GM18511 (cell line): ENCODE measurements around the gene OSER1.

ENCODE experiments used
- ATAC-seq: cut with Tn5 transposase; IDR thresholded peaks from one replicate; pipeline ENCODE4 v1.9.1; 2021; ENCODE audit warnings: mild to moderate bottlenecking, moderate library complexity; ENCODE audit not compliant: unreplicated experiment

The OSER1 gene

GRCh38 chr20:44181611-44182010, 29.0 kb downstream of the OSER1 start:
- no peak for ATAC-seq

GRCh38 chr20:44180814-44181213, 29.8 kb downstream of the OSER1 start:
- no peak for ATAC-seq

GRCh38 chr20:44176833-44177534, 33.6 kb downstream of the OSER1 start:
- no peak for ATAC-seq

- no peak for ATAC-seq
These were observed 35.4 kb downstream of the OSER1 start for GRCh38 chr20:44174996-44175765.

GRCh38 chr20:44173846-44174245, 36.7 kb downstream of the OSER1 start:
- no peak for ATAC-seq

GRCh38 chr20:44173116-44173515, 37.5 kb downstream of the OSER1 start:
- ATAC-seq = no peak

GRCh38 chr20:44172572-44172950, 38.0 kb downstream of the OSER1 start:
- no peak for ATAC-seq

GRCh38 chr20:44171775-44172571, 38.6 kb downstream of the OSER1 start:
- no peak for ATAC-seq

GRCh38 chr20:44170816-44171410, 39.7 kb downstream of the OSER1 start:
- ATAC-seq = no peak

GRCh38 chr20:44167736-44168135, 42.8 kb downstream of the OSER1 start:
- no peak for ATAC-seq

- ATAC-seq = no peak
These were observed 44.1 kb downstream of the OSER1 start for GRCh38 chr20:44166477-44166876.

GRCh38 chr20:44166008-44166407, 44.6 kb downstream of the OSER1 start:
- ATAC-seq = no peak

- ATAC-seq = no peak
These were observed 50.4 kb downstream of the OSER1 start for GRCh38 chr20:44160133-44160532.

- ATAC-seq = no peak
These were observed 50.9 kb downstream of the OSER1 start for GRCh38 chr20:44159711-44160110.

- ATAC-seq = no peak
These were observed 51.4 kb downstream of the OSER1 start for GRCh38 chr20:44159125-44159524.

- ATAC-seq = no peak
These were observed 53.5 kb downstream of the OSER1 start for GRCh38 chr20:44157061-44157460.

- no peak for ATAC-seq
These were observed 56.0 kb downstream of the OSER1 start for GRCh38 chr20:44154521-44155001.

GRCh38 chr20:44153636-44154043, 56.9 kb downstream of the OSER1 start:
- no peak for ATAC-seq

- no peak for ATAC-seq
These were observed 58.8 kb downstream of the OSER1 start for GRCh38 chr20:44151621-44152416.

GRCh38 chr20:44146272-44146671, 64.3 kb downstream of the OSER1 start:
- no peak for ATAC-seq
